Keratinocyte (primary cell): ENCODE results near the gene AMBRA1.

ENCODE experiments used
- CTCF ChIP-seq, 3 experiments: IDR thresholded peaks in 1 of 3; conservative IDR thresholded peaks in 1 of 3; optimal IDR thresholded peaks in 1 of 3; 2 replicates in 2 of 3; 3 replicates in 1 of 3; pipeline versions ENCODE3 to v1.5.1; 2011; ENCODE audit warnings: low read length in 3 of 3, mild to moderate bottlenecking in 3 of 3, moderate library complexity in 2 of 3, control low read depth in 1 of 3, inconsistent platforms in 1 of 3; ENCODE audit not compliant: insufficient read depth in 2 of 3; ENCODE audit errors: extremely low read depth in 1 of 3
- EZH2 ChIP-seq: IDR thresholded peaks from one replicate; pipeline ENCODE4 v1.6.1; 2012; ENCODE audit warnings: inconsistent platforms, mild to moderate bottlenecking, low read length, moderate library complexity

DNA sequence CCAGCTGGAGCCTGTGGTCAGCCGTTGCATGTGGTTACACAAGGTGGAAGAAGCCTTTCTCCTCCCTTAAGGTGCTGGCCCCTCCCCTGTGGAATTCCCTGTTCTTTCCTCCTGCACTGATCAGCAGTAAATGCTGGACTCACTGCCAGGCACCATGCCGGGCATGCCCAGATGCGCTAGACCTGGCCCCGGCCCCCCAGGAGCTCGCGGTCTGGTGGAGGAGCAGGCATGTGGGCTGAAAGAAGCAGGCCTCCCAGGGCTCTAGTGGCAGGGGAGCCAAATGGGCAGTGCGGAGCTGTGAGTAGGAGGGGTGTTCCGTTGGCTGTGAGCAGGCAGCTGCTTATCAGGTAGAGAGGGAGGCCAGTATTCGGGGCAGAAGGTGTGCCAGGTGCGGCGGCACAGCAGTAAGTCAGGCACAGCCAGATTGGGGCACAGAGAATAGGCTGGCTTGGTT, 236.3 kb downstream of the AMBRA1 start:
- TF ChIP-seq CTCF (optimal IDR thresholded peaks at IDR 0.05 in 1 of 3, IDR thresholded peaks at IDR 0.05 in 1 of 3, conservative IDR thresholded peaks at IDR 0.05 in 1 of 3; ENCODE audit: extremely low read depth in 1 of 3, insufficient read depth in 2 of 3, low read length in 3 of 3) = no peak
- no peak for TF ChIP-seq EZH2
